Trophoblast cell (in vitro differentiated cells and primary cell): ENCODE data around the gene LSG1.

Source experiments
- DNase-seq, 2 donors: peaks; one replicate each; pipeline ENCODE4 v3.0.0-alpha.2; 2016
- H2AFZ ChIP-seq: 2 replicates; pipeline ENCODE4 v1.6.1; 2013; ENCODE audit warnings: low read length, moderate library complexity, mild to moderate bottlenecking; ENCODE audit not compliant: insufficient read depth, poor library complexity
- H2AK5ac ChIP-seq: 2 replicates; pipeline ENCODE4 v1.6.1; 2013; ENCODE audit warnings: mild to moderate bottlenecking, low read length
- H2BK120ac ChIP-seq: 2 replicates; pipeline ENCODE4 v1.6.1; 2013; ENCODE audit warnings: low read length, mild to moderate bottlenecking, moderate library complexity; ENCODE audit not compliant: insufficient read depth, poor library complexity
- H2BK12ac ChIP-seq: 2 replicates; pipeline ENCODE4 v1.6.1; 2013; ENCODE audit warnings: mild to moderate bottlenecking, low read length, moderate library complexity
- H2BK5ac ChIP-seq: 2 replicates; pipeline ENCODE4 v1.6.1; 2013; ENCODE audit warnings: low read length, low read depth, moderate library complexity, mild to moderate bottlenecking; ENCODE audit not compliant: poor library complexity
- H3K14ac ChIP-seq: 2 replicates; pipeline ENCODE4 v1.6.1; 2013; ENCODE audit warnings: mild to moderate bottlenecking, low read length
- H3K18ac ChIP-seq: 2 replicates; pipeline ENCODE4 v1.6.1; 2013; ENCODE audit warnings: mild to moderate bottlenecking, low read length
- H3K23ac ChIP-seq: 2 replicates; pipeline ENCODE4 v1.6.1; 2013; ENCODE audit warnings: low read length
- H3K27ac ChIP-seq: 2 replicates; pipeline ENCODE4 v1.5.1; 2013; ENCODE audit warnings: low read depth, mild to moderate bottlenecking, inconsistent platforms, low read length, moderate library complexity
- H3K27me3 ChIP-seq: 2 replicates; pipeline ENCODE4 v1.6.1; 2013; ENCODE audit warnings: inconsistent platforms, mild to moderate bottlenecking, low read length, moderate library complexity; ENCODE audit not compliant: insufficient read depth
- H3K36me3 ChIP-seq, 2 experiments: 1 replicate in 1 of 2; 2 replicates in 1 of 2; pipeline ENCODE4 v1.6.1; 2013; ENCODE audit warnings: low read length in 2 of 2, mild to moderate bottlenecking in 2 of 2, moderate library complexity in 1 of 2; ENCODE audit not compliant: insufficient read depth in 2 of 2, control insufficient read depth in 1 of 2
- H3K4ac ChIP-seq: 2 replicates; pipeline ENCODE4 v1.6.1; 2013; ENCODE audit warnings: low read depth, mild to moderate bottlenecking, low read length, moderate library complexity
- H3K4me1 ChIP-seq, 2 experiments: 1 replicate in 1 of 2; 2 replicates in 1 of 2; pipeline ENCODE4 v1.6.1; 2013; ENCODE audit warnings: low read length in 2 of 2, mild to moderate bottlenecking in 2 of 2, moderate library complexity in 1 of 2; ENCODE audit not compliant: insufficient read depth in 2 of 2, control insufficient read depth in 1 of 2
- H3K4me2 ChIP-seq: 2 replicates; pipeline ENCODE4 v1.6.1; 2013; ENCODE audit warnings: inconsistent platforms, mild to moderate bottlenecking, low read length, moderate library complexity
- H3K4me3 ChIP-seq: 2 replicates; pipeline ENCODE4 v1.5.1; 2013; ENCODE audit warnings: mild to moderate bottlenecking, low read depth, low read length, inconsistent platforms
- H3K79me1 ChIP-seq: one replicate; pipeline ENCODE4 v1.6.1; 2013; ENCODE audit warnings: low read length
- H3K79me2 ChIP-seq: 2 replicates; pipeline ENCODE4 v1.6.1; 2013; ENCODE audit warnings: low read length, mild to moderate bottlenecking; ENCODE audit not compliant: control insufficient read depth, insufficient read depth, poor library complexity
- H3K9ac ChIP-seq: 2 replicates; pipeline ENCODE4 v1.6.1; 2013; ENCODE audit warnings: mild to moderate bottlenecking, low read length
- H3K9me3 ChIP-seq: 2 replicates; pipeline ENCODE4 v1.6.1; 2013; ENCODE audit warnings: low read depth, mild to moderate bottlenecking, control low read depth, inconsistent platforms, low read length; ENCODE audit not compliant: insufficient read depth
- H4K12ac ChIP-seq: 2 replicates; pipeline ENCODE4 v1.6.1; 2013; ENCODE audit warnings: low read depth, mild to moderate bottlenecking, low read length, moderate library complexity
- H4K8ac ChIP-seq: 2 replicates; pipeline ENCODE4 v1.6.1; 2013; ENCODE audit warnings: low read depth, mild to moderate bottlenecking, low read length, moderate library complexity
- H4K91ac ChIP-seq: one replicate; pipeline ENCODE4 v1.6.1; 2013; ENCODE audit warnings: low read depth, mild to moderate bottlenecking, low read length, moderate library complexity
- WGBS: extraction: QIAGEN DNeasy Blood & Tissue Kit; methylation state at CpG from one replicate; pipeline ENCODE4 v1.1.7; 2013; ENCODE audit warnings: missing lambda C conversion rate; ENCODE audit not compliant: insufficient read length, insufficient coverage; ENCODE audit errors: extremely low coverage; 5-methylcytosine and 5-hydroxymethylcytosine counted together

The LSG1 gene

GRCh38 chr3:194661946-194662345 is 10.0 kb downstream of the LSG1 start:
- H4K8ac ChIP-seq = no peak overlapping the region
- no CpG with 5 or more reads among the region's 6 CpGs for WGBS
- peaks cover 15 to 22% of the 10 kb centered on the region in 2 experiments for H3K36me3 ChIP-seq
- no peak overlapping the region for H3K18ac ChIP-seq
- no peak overlapping the region for H3K23ac ChIP-seq
- H4K12ac ChIP-seq = no peak overlapping the region
- H3K4me2 ChIP-seq = no peak overlapping the region
- no peak overlapping the region for H3K9ac ChIP-seq
- no peaks in the 10 kb centered on the region for H3K79me1 ChIP-seq
- H2AK5ac ChIP-seq = no peak overlapping the region
- no peak overlapping the region for H3K27ac ChIP-seq
- H3K14ac ChIP-seq = no peak overlapping the region
- H2BK120ac ChIP-seq = no peak overlapping the region
- H3K4me3 ChIP-seq = no peak overlapping the region
- no peak overlapping the region for H2BK12ac ChIP-seq
- no peaks in the 10 kb centered on the region for H3K79me2 ChIP-seq
- no peak overlapping the region for H4K91ac ChIP-seq
- no peaks in the 10 kb centered on the region for H3K27me3 ChIP-seq
- H3K4ac ChIP-seq = no peak overlapping the region
- no peaks in the 10 kb centered on the region for H3K4me1 ChIP-seq
- H2BK5ac ChIP-seq = no peak overlapping the region
- H3K9me3 ChIP-seq = no peaks in the 10 kb centered on the region
- H2AFZ ChIP-seq = no peak overlapping the region
- no peak for DNase-seq

DNA sequence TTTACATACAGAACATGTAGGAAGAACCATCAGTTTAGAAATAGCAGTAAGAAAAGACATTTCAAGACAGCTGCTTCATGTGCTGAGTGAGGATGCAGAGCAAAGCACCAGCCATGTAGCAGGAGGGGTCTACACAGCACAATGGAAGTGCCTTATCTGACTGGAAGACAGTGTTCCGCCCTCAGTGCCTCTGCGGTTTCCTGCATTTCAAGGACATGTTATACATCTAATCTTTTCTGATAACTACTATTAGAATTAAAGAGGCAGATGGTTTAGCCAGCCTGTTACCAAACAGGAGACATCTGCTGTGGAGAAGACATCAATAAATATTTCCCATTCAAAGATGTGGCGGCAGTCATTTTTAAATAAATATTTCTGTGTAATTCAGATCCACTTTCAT is 10.6 kb downstream of the LSG1 start:
- Histone ChIP-seq H3K18ac (no peak overlapping the region), H3K27ac (no peak overlapping the region), H4K12ac (no peak overlapping the region), H2BK5ac (no peak overlapping the region), H3K36me3 (peaks cover 15 to 22% of the 10 kb centered on the region in 2 experiments), H3K79me2 (no peaks in the 10 kb centered on the region), H3K27me3 (no peaks in the 10 kb centered on the region), H3K4me3 (no peak overlapping the region), H3K4ac (no peak overlapping the region), H2BK12ac (no peak overlapping the region), H3K23ac (no peak overlapping the region), H3K4me1 (no peaks in the 10 kb centered on the region), H4K8ac (no peak overlapping the region), H2AK5ac (no peak overlapping the region), H3K4me2 (no peak overlapping the region), H3K9me3 (no peaks in the 10 kb centered on the region), H2BK120ac (no peak overlapping the region), H3K79me1 (no peaks in the 10 kb centered on the region), H2AFZ (no peak overlapping the region), H4K91ac (no peak overlapping the region), H3K14ac (no peak overlapping the region), H3K9ac (no peak overlapping the region)
- DNase-seq = no peak
- WGBS = no CpG with 5 or more reads among the region's 3 CpGs

- H3K79me2 ChIP-seq = no peaks in the 10 kb centered on the region
- H4K8ac ChIP-seq = no peak overlapping the region
- H3K27me3 ChIP-seq = no peaks in the 10 kb centered on the region
- no peak overlapping the region for H2BK12ac ChIP-seq
- H3K14ac ChIP-seq = no peak overlapping the region
- whole genome bisulfite sequencing = no CpG with 5 or more reads among the region's 7 CpGs
- no peak overlapping the region for H3K4me3 ChIP-seq
- no peak overlapping the region for H3K9ac ChIP-seq
- no peak overlapping the region for H3K27ac ChIP-seq
- H3K18ac ChIP-seq = no peak overlapping the region
- no peak overlapping the region for H3K4ac ChIP-seq
- H3K9me3 ChIP-seq = no peaks in the 10 kb centered on the region
- no peak overlapping the region for H2AFZ ChIP-seq
- DNase-seq = no peak
- H3K36me3 ChIP-seq = peaks cover 12 to 16% of the 10 kb centered on the region in 2 experiments
- no peak overlapping the region for H3K23ac ChIP-seq
- H4K12ac ChIP-seq = no peak overlapping the region
- H4K91ac ChIP-seq = no peak overlapping the region
- no peak overlapping the region for H2BK5ac ChIP-seq
- no peaks in the 10 kb centered on the region for H3K79me1 ChIP-seq
- H2AK5ac ChIP-seq = no peak overlapping the region
- H3K4me2 ChIP-seq = no peak overlapping the region
- H3K4me1 ChIP-seq = no peaks in the 10 kb centered on the region
- no peak overlapping the region for H2BK120ac ChIP-seq
Measured at GRCh38 chr3:194659778-194660177, 12.2 kb downstream of the LSG1 start.

- DNase-seq = no peak
- no peak overlapping the region for H4K8ac ChIP-seq
- no peak overlapping the region for H2BK5ac ChIP-seq
- no peak overlapping the region for H3K14ac ChIP-seq
- H2BK120ac ChIP-seq = no peak overlapping the region
- H3K4me1 ChIP-seq = no peaks in the 10 kb centered on the region
- H3K4ac ChIP-seq = no peak overlapping the region
- H2AK5ac ChIP-seq = no peak overlapping the region
- H3K4me2 ChIP-seq = no peak overlapping the region
- no peaks in the 10 kb centered on the region for H3K9me3 ChIP-seq
- no peak overlapping the region for H4K12ac ChIP-seq
- H4K91ac ChIP-seq = no peak overlapping the region
- H3K79me1 ChIP-seq = no peaks in the 10 kb centered on the region
- no peak overlapping the region for H3K23ac ChIP-seq
- H3K79me2 ChIP-seq = no peaks in the 10 kb centered on the region
- no peak overlapping the region for H3K27ac ChIP-seq
- no peaks in the 10 kb centered on the region for H3K27me3 ChIP-seq
- WGBS = no CpG with 5 or more reads among the region's 5 CpGs
- no peak overlapping the region for H3K9ac ChIP-seq
- no peak overlapping the region for H2BK12ac ChIP-seq
- peaks cover 9 to 15% of the 10 kb centered on the region in 2 experiments for H3K36me3 ChIP-seq
- no peak overlapping the region for H3K18ac ChIP-seq
- no peak overlapping the region for H3K4me3 ChIP-seq
- H2AFZ ChIP-seq = no peak overlapping the region
Measured at GRCh38 chr3:194658477-194659242, 13.3 kb downstream of the LSG1 start.
